ENCODE results near the gene SV2C. TPM values are rescaled to one million over a fixed set of nuclear protein-coding genes. Genes with fewer than 3 reads are reported as not detected.

The SV2C gene
- polyA plus RNA-seq, 1 donor = 3.0 TPM

- no CpG with 5 or more reads among the region's 7 CpGs for WGBS (ENCODE audit: insufficient coverage, low lambda C conversion rate)
- no peaks in the 10 kb centered on the region for H3K27me3 ChIP-seq (ENCODE audit: control insufficient read depth, insufficient read depth, low read length)
- DNase-seq = no peak
These were observed 166.4 kb downstream of the SV2C start for GRCh38 chr5:76249621-76250020.

GRCh38 chr5:76250463-76250862 lies 167.3 kb downstream of the SV2C start:
- 83% methylated on average over 2 of the region's 5 CpGs for whole genome bisulfite sequencing (ENCODE audit: insufficient coverage, low lambda C conversion rate)
- no peaks in the 10 kb centered on the region for H3K9me3 ChIP-seq (ENCODE audit: control insufficient read depth, low read depth, low read length)
- DNase-seq = no peak
- no peak overlapping the region for H3K27ac ChIP-seq (ENCODE audit: low read length)
- H3K36me3 ChIP-seq (ENCODE audit: control insufficient read depth, insufficient read depth, low read length) = no peaks in the 10 kb centered on the region
- H3K4me1 ChIP-seq (ENCODE audit: control insufficient read depth, insufficient read depth, low read length) = no peaks in the 10 kb centered on the region
- no peak overlapping the region for H3K4me3 ChIP-seq (ENCODE audit: low read length)
- H3K27me3 ChIP-seq (ENCODE audit: control insufficient read depth, insufficient read depth, low read length) = peaks cover 2% of the 10 kb centered on the region

More at GRCh38 chr5:76249621-76250020, 166.4 kb downstream of the SV2C start:
- H3K4me1 ChIP-seq (ENCODE audit: control insufficient read depth, insufficient read depth, low read length) = no peaks in the 10 kb centered on the region
- H3K36me3 ChIP-seq (ENCODE audit: control insufficient read depth, insufficient read depth, low read length) = no peaks in the 10 kb centered on the region
- H3K4me3 ChIP-seq (ENCODE audit: low read length) = no peak overlapping the region
- H3K9me3 ChIP-seq (ENCODE audit: control insufficient read depth, low read depth, low read length) = no peaks in the 10 kb centered on the region
- H3K27ac ChIP-seq (ENCODE audit: low read length) = no peak overlapping the region

- no peak for DNase-seq
- Histone ChIP-seq H3K27ac (ENCODE audit: low read length) (no peak overlapping the region), H3K36me3 (ENCODE audit: control insufficient read depth, insufficient read depth, low read length) (no peaks in the 10 kb centered on the region), H3K9me3 (ENCODE audit: control insufficient read depth, low read depth, low read length) (no peaks in the 10 kb centered on the region), H3K4me1 (ENCODE audit: control insufficient read depth, insufficient read depth, low read length) (no peaks in the 10 kb centered on the region), H3K27me3 (ENCODE audit: control insufficient read depth, insufficient read depth, low read length) (peaks cover 5% of the 10 kb centered on the region), H3K4me3 (ENCODE audit: low read length) (no peak overlapping the region)
- no CpG with 5 or more reads among the region's 2 CpGs for WGBS (ENCODE audit: insufficient coverage, low lambda C conversion rate)
These were observed 168.5 kb downstream of the SV2C start for GRCh38 chr5:76251656-76252055.

- H3K27ac ChIP-seq (ENCODE audit: low read length) = no peak overlapping the region
- H3K27me3 ChIP-seq (ENCODE audit: control insufficient read depth, insufficient read depth, low read length) = peaks cover 5% of the 10 kb centered on the region
- no peaks in the 10 kb centered on the region for H3K4me1 ChIP-seq (ENCODE audit: control insufficient read depth, insufficient read depth, low read length)
- no peak overlapping the region for H3K4me3 ChIP-seq (ENCODE audit: low read length)
- DNase-seq = no peak
- WGBS (ENCODE audit: insufficient coverage, low lambda C conversion rate) = no CpG with 5 or more reads among the region's 2 CpGs
- no peaks in the 10 kb centered on the region for H3K36me3 ChIP-seq (ENCODE audit: control insufficient read depth, insufficient read depth, low read length)
- no peaks in the 10 kb centered on the region for H3K9me3 ChIP-seq (ENCODE audit: control insufficient read depth, low read depth, low read length)
These were observed 169.3 kb downstream of the SV2C start for GRCh38 chr5:76252437-76252836.

- 57% methylated on average over 1 of the region's 8 CpGs for WGBS (ENCODE audit: insufficient coverage, low lambda C conversion rate)
- no peaks in the 10 kb centered on the region for H3K9me3 ChIP-seq (ENCODE audit: control insufficient read depth, low read depth, low read length)
- H3K36me3 ChIP-seq (ENCODE audit: control insufficient read depth, insufficient read depth, low read length) = no peaks in the 10 kb centered on the region
- peak; percentile 25 to 58 for DNase-seq
- H3K27ac ChIP-seq (ENCODE audit: low read length) = no peak overlapping the region
- H3K4me3 ChIP-seq (ENCODE audit: low read length) = no peak overlapping the region
- no peaks in the 10 kb centered on the region for H3K4me1 ChIP-seq (ENCODE audit: control insufficient read depth, insufficient read depth, low read length)
- peaks cover 5% of the 10 kb centered on the region for H3K27me3 ChIP-seq (ENCODE audit: control insufficient read depth, insufficient read depth, low read length)
These were observed 173.1 kb downstream of the SV2C start for GRCh38 chr5:76256116-76256889.

- Histone ChIP-seq H3K27me3 (ENCODE audit: control insufficient read depth, insufficient read depth, low read length) (peaks cover 5% of the 10 kb centered on the region), H3K27ac (ENCODE audit: low read length) (no peak overlapping the region), H3K4me3 (ENCODE audit: low read length) (no peak overlapping the region), H3K9me3 (ENCODE audit: control insufficient read depth, low read depth, low read length) (no peaks in the 10 kb centered on the region), H3K36me3 (ENCODE audit: control insufficient read depth, insufficient read depth, low read length) (no peaks in the 10 kb centered on the region), H3K4me1 (ENCODE audit: control insufficient read depth, insufficient read depth, low read length) (no peaks in the 10 kb centered on the region)
- no CpG with 5 or more reads among the region's 6 CpGs for WGBS (ENCODE audit: insufficient coverage, low lambda C conversion rate)
- DNase-seq = no peak
These were observed 174.1 kb downstream of the SV2C start for GRCh38 chr5:76257225-76257833.

GRCh38 chr5:76257897-76258296 lies 174.7 kb downstream of the SV2C start:
- H3K36me3 ChIP-seq (ENCODE audit: control insufficient read depth, insufficient read depth, low read length) = no peaks in the 10 kb centered on the region
- H3K27me3 ChIP-seq (ENCODE audit: control insufficient read depth, insufficient read depth, low read length) = peaks cover 5% of the 10 kb centered on the region
- no peak for DNase-seq
- no peaks in the 10 kb centered on the region for H3K4me1 ChIP-seq (ENCODE audit: control insufficient read depth, insufficient read depth, low read length)
- WGBS (ENCODE audit: insufficient coverage, low lambda C conversion rate) = 100% methylated on average over 1 of the region's 3 CpGs
- no peak overlapping the region for H3K4me3 ChIP-seq (ENCODE audit: low read length)
- H3K9me3 ChIP-seq (ENCODE audit: control insufficient read depth, low read depth, low read length) = no peaks in the 10 kb centered on the region
- no peak overlapping the region for H3K27ac ChIP-seq (ENCODE audit: low read length)

GRCh38 chr5:76264681-76265080 lies 181.5 kb downstream of the SV2C start:
- Histone ChIP-seq H3K4me3 (ENCODE audit: low read length) (no peak overlapping the region), H3K4me1 (ENCODE audit: control insufficient read depth, insufficient read depth, low read length) (no peaks in the 10 kb centered on the region), H3K9me3 (ENCODE audit: control insufficient read depth, low read depth, low read length) (no peaks in the 10 kb centered on the region), H3K27ac (ENCODE audit: low read length) (no peak overlapping the region), H3K36me3 (ENCODE audit: control insufficient read depth, insufficient read depth, low read length) (no peaks in the 10 kb centered on the region), H3K27me3 (ENCODE audit: control insufficient read depth, insufficient read depth, low read length) (peaks cover 6% of the 10 kb centered on the region)
- WGBS (ENCODE audit: insufficient coverage, low lambda C conversion rate) = no CpG with 5 or more reads among the region's 5 CpGs
- no peak for DNase-seq

- peaks cover 6% of the 10 kb centered on the region for H3K27me3 ChIP-seq (ENCODE audit: control insufficient read depth, insufficient read depth, low read length)
- H3K4me3 ChIP-seq (ENCODE audit: low read length) = no peak overlapping the region
- H3K9me3 ChIP-seq (ENCODE audit: control insufficient read depth, low read depth, low read length) = no peaks in the 10 kb centered on the region
- no peak overlapping the region for H3K27ac ChIP-seq (ENCODE audit: low read length)
- no peaks in the 10 kb centered on the region for H3K36me3 ChIP-seq (ENCODE audit: control insufficient read depth, insufficient read depth, low read length)
- 40% methylated on average over 1 of the region's 10 CpGs for WGBS (ENCODE audit: insufficient coverage, low lambda C conversion rate)
- H3K4me1 ChIP-seq (ENCODE audit: control insufficient read depth, insufficient read depth, low read length) = no peaks in the 10 kb centered on the region
- no peak for DNase-seq
These were observed 186.2 kb downstream of the SV2C start for GRCh38 chr5:76269259-76269931.

- H3K4me3 ChIP-seq (ENCODE audit: low read length) = no peak overlapping the region
- H3K36me3 ChIP-seq (ENCODE audit: control insufficient read depth, insufficient read depth, low read length) = no peaks in the 10 kb centered on the region
- 17% methylated on average over 1 of the region's 1 CpG for WGBS (ENCODE audit: insufficient coverage, low lambda C conversion rate)
- DNase-seq = no peak
- H3K27ac ChIP-seq (ENCODE audit: low read length) = no peak overlapping the region
- no peaks in the 10 kb centered on the region for H3K9me3 ChIP-seq (ENCODE audit: control insufficient read depth, low read depth, low read length)
- H3K4me1 ChIP-seq (ENCODE audit: control insufficient read depth, insufficient read depth, low read length) = no peaks in the 10 kb centered on the region
- peaks cover 6% of the 10 kb centered on the region for H3K27me3 ChIP-seq (ENCODE audit: control insufficient read depth, insufficient read depth, low read length)
These were observed 186.9 kb downstream of the SV2C start for GRCh38 chr5:76269932-76270610.
